ENCODE measurements around the gene GTF3C5. TPM values are rescaled to one million over a fixed set of nuclear protein-coding genes. Genes with fewer than 3 reads are reported as not detected.
A peak's percentile ranks its signal among the peaks of the same experiment; 100 is the strongest.

GTF3C5 gene
- total RNA-seq, 6 experiments from 2014 or later: 18.4 to 30.5 (median 19.8) TPM

GRCh38 chr9:132993511-132993939 lies 37.3 kb upstream of the GTF3C5 start:
- H3K36me3 ChIP-seq: no peaks in the 10 kb centered on the region
- no peak overlapping the region for H3K27ac ChIP-seq
- no peak overlapping the region for H3K4me3 ChIP-seq
- intact Hi-C loops (cut with DNase I): no loop called here
- no peaks in the 10 kb centered on the region for H3K4me1 ChIP-seq
- no peaks in the 10 kb centered on the region for H3K27me3 ChIP-seq
- no peak for DNase-seq
- WGBS (ENCODE audit: insufficient coverage, low coverage, low lambda C conversion rate, missing lambda C conversion rate): 44% methylated on average over 6 of the region's 14 CpGs
- no peak for TF ChIP-seq CTCF (IDR thresholded peaks at IDR 0.05)
- no peak for ATAC-seq
- H3K9me3 ChIP-seq: no peaks in the 10 kb centered on the region

- Histone ChIP-seq H3K27me3 (no peaks in the 10 kb centered on the region), H3K36me3 (no peaks in the 10 kb centered on the region), H3K27ac (no peak overlapping the region), H3K9me3 (no peaks in the 10 kb centered on the region), H3K4me1 (no peaks in the 10 kb centered on the region), H3K4me3 (no peak overlapping the region)
- TF ChIP-seq CTCF (IDR thresholded peaks at IDR 0.05): no peak
- no peak for TF ChIP-seq POLR2A (IDR thresholded peaks at IDR 0.05)
- intact Hi-C loops (cut with DNase I): no loop called here
- ATAC-seq (peak in 1 of 4 donors; percentile 24), DNase-seq (peak in 1 of 3 donors; percentile 35)
- 41% methylated on average over 6 of the region's 13 CpGs for WGBS (ENCODE audit: insufficient coverage, low coverage, low lambda C conversion rate, missing lambda C conversion rate)
Measured at GRCh38 chr9:132994410-132995120, 36.2 kb upstream of the GTF3C5 start.

GRCh38 chr9:132995121-132995420 lies 35.7 kb upstream of the GTF3C5 start:
- Histone ChIP-seq H3K4me1 (no peaks in the 10 kb centered on the region), H3K9me3 (no peaks in the 10 kb centered on the region), H3K4me3 (no peak overlapping the region), H3K27ac (no peak overlapping the region), H3K36me3 (no peaks in the 10 kb centered on the region), H3K27me3 (no peaks in the 10 kb centered on the region)
- no peak for ATAC-seq
- no peak for DNase-seq
- intact Hi-C loops (cut with DNase I): no loop called here
- WGBS (ENCODE audit: insufficient coverage, low coverage, low lambda C conversion rate, missing lambda C conversion rate): no CpG with 5 or more reads among the region's 6 CpGs
- TF ChIP-seq POLR2A (IDR thresholded peaks at IDR 0.05) (no peak), CTCF (IDR thresholded peaks at IDR 0.05) (no peak)

- H3K4me3 ChIP-seq: no peak overlapping the region
- intact Hi-C loops (cut with DNase I): no loop called here
- no CpG with 5 or more reads among the region's 8 CpGs for WGBS (ENCODE audit: insufficient coverage, low coverage, low lambda C conversion rate, missing lambda C conversion rate)
- no peak for TF ChIP-seq CTCF (IDR thresholded peaks at IDR 0.05)
- TF ChIP-seq POLR2A (IDR thresholded peaks at IDR 0.05): no peak
- no peaks in the 10 kb centered on the region for H3K9me3 ChIP-seq
- no peak for ATAC-seq
- H3K4me1 ChIP-seq: no peaks in the 10 kb centered on the region
- DNase-seq: peak in 1 of 3 donors; percentile 31
- H3K27me3 ChIP-seq: no peaks in the 10 kb centered on the region
- no peak overlapping the region for H3K27ac ChIP-seq
- H3K36me3 ChIP-seq: no peaks in the 10 kb centered on the region
Measured at GRCh38 chr9:132995879-132996278, 34.9 kb upstream of the GTF3C5 start.

All from right lobe of liver (tissue), 6 donors.